BE2C (cell line): ENCODE data around the gene TXNL4A.

Experiments used
- DNase-seq: peaks from one replicate; pipeline ENCODE4 v3.0.0-alpha.2; 2020
- H3K27me3 ChIP-seq: fragments of 250-450 bp; sonication (Bioruptor Pico); 2 replicates; pipeline ENCODE4 v1.5.1; 2020; ENCODE audit warnings: mild to moderate bottlenecking
- H3K36me3 ChIP-seq: fragments of 250-450 bp; sonication (Bioruptor Pico); 2 replicates; pipeline ENCODE4 v1.5.1; 2020; ENCODE audit warnings: mild to moderate bottlenecking
- H3K4me1 ChIP-seq: fragments of 250-450 bp; sonication (Bioruptor Pico); 2 replicates; pipeline ENCODE4 v1.5.1; 2020
- H3K4me3 ChIP-seq: 2 replicates; pipeline ENCODE4 v1.5.1; 2011; ENCODE audit warnings: low read depth, low read length
- H3K9me3 ChIP-seq: fragments of 250-450 bp; sonication (Bioruptor Pico); 2 replicates; pipeline ENCODE4 v1.5.1; 2020
- CTCF ChIP-seq: IDR thresholded peaks from 2 replicates; pipeline ENCODE4 v1.5.1; 2012; ENCODE audit warnings: mild to moderate bottlenecking, low read depth, low read length

TXNL4A gene

DNA sequence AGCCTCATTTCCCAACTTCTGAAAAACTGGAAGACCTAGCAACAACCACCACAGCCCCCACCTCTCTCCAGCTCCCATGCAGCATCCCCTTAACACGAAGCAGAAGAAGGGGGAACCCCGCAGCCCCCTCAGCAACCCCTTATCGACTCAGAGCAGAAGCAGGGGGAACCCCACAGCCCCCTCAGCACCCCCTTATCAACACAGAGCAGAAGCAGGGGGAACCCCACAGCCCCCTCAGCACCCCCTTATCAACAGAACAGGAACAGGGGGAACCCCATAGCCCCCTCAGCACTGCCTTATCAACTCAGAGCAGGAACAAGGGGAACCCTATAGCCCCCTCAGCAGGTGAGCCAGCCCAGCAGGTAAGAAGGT, 43.6 kb downstream of the TXNL4A start:
- DNase-seq = no peak
- TF ChIP-seq CTCF = no peak
- no peaks in the 10 kb centered on the region for H3K36me3 ChIP-seq
- no peaks in the 10 kb centered on the region for H3K4me1 ChIP-seq
- H3K27me3 ChIP-seq = no peaks in the 10 kb centered on the region
- no peaks in the 10 kb centered on the region for H3K9me3 ChIP-seq
- H3K4me3 ChIP-seq = no peak overlapping the region

- no peaks in the 10 kb centered on the region for H3K9me3 ChIP-seq
- no peaks in the 10 kb centered on the region for H3K4me1 ChIP-seq
- H3K27me3 ChIP-seq = no peaks in the 10 kb centered on the region
- H3K36me3 ChIP-seq = no peaks in the 10 kb centered on the region
- no peak overlapping the region for H3K4me3 ChIP-seq
- DNase-seq = no peak
- no peak for TF ChIP-seq CTCF
Measured at GRCh38 chr18:79944126-79944731, 44.1 kb downstream of the TXNL4A start.

GRCh38 chr18:79943608-79944125, 44.7 kb downstream of the TXNL4A start:
- no peaks in the 10 kb centered on the region for H3K9me3 ChIP-seq
- no peaks in the 10 kb centered on the region for H3K4me1 ChIP-seq
- no peaks in the 10 kb centered on the region for H3K27me3 ChIP-seq
- TF ChIP-seq CTCF = no peak
- H3K36me3 ChIP-seq = no peaks in the 10 kb centered on the region
- no peak for DNase-seq
- H3K4me3 ChIP-seq = no peak overlapping the region

- no peak for TF ChIP-seq CTCF
- DNase-seq = no peak
- H3K4me1 ChIP-seq = no peaks in the 10 kb centered on the region
- H3K9me3 ChIP-seq = no peaks in the 10 kb centered on the region
- H3K27me3 ChIP-seq = no peaks in the 10 kb centered on the region
- no peak overlapping the region for H3K4me3 ChIP-seq
- H3K36me3 ChIP-seq = no peaks in the 10 kb centered on the region
Measured at GRCh38 chr18:79942786-79943607, 45.4 kb downstream of the TXNL4A start.

GRCh38 chr18:79942211-79942610, 46.2 kb downstream of the TXNL4A start:
- TF ChIP-seq CTCF = no peak
- Histone ChIP-seq H3K9me3 (no peaks in the 10 kb centered on the region), H3K36me3 (no peaks in the 10 kb centered on the region), H3K4me3 (no peak overlapping the region), H3K27me3 (no peaks in the 10 kb centered on the region), H3K4me1 (no peaks in the 10 kb centered on the region)
- DNase-seq = no peak

- H3K4me1 ChIP-seq = no peaks in the 10 kb centered on the region
- no peak for DNase-seq
- TF ChIP-seq CTCF = no peak
- no peaks in the 10 kb centered on the region for H3K36me3 ChIP-seq
- no peaks in the 10 kb centered on the region for H3K27me3 ChIP-seq
- no peak overlapping the region for H3K4me3 ChIP-seq
- no peaks in the 10 kb centered on the region for H3K9me3 ChIP-seq
Measured at GRCh38 chr18:79941473-79942119, 46.8 kb downstream of the TXNL4A start.
